NCI-H1436 treated with DMSO at 0.1 percent for 48 hours (cell line): ENCODE data around the gene UBFD1.
"Not testable (repeated sequence)": the region's sequence is repeated elsewhere in the genome, so short reads cannot be mapped to it uniquely, and the experiment has no call there.

Source experiments
- DNase-seq: peaks from one replicate; lab custom pipeline; 2025; lab: John Stamatoyannopoulos, UW

UBFD1 gene

GRCh38 chr16:23609929-23610328 is 52.4 kb downstream of the UBFD1 start:
- DNase-seq: no peak

- DNase-seq: not testable (repeated sequence)
These were observed 53.4 kb downstream of the UBFD1 start for GRCh38 chr16:23610905-23611304.

- DNase-seq: no peak
These were observed 54.4 kb downstream of the UBFD1 start for GRCh38 chr16:23611936-23612335.

- no peak for DNase-seq
These were observed 58.3 kb downstream of the UBFD1 start for GRCh38 chr16:23615805-23616204.
